ENCODE results near the gene OASL. TPM values are rescaled to one million over a fixed set of nuclear protein-coding genes. Genes with fewer than 3 reads are reported as not detected.

OASL gene
- polyA plus RNA-seq, 1 of the 3 experiments (the other 2 are of a cell fraction), result 0.41 TPM

DNA sequence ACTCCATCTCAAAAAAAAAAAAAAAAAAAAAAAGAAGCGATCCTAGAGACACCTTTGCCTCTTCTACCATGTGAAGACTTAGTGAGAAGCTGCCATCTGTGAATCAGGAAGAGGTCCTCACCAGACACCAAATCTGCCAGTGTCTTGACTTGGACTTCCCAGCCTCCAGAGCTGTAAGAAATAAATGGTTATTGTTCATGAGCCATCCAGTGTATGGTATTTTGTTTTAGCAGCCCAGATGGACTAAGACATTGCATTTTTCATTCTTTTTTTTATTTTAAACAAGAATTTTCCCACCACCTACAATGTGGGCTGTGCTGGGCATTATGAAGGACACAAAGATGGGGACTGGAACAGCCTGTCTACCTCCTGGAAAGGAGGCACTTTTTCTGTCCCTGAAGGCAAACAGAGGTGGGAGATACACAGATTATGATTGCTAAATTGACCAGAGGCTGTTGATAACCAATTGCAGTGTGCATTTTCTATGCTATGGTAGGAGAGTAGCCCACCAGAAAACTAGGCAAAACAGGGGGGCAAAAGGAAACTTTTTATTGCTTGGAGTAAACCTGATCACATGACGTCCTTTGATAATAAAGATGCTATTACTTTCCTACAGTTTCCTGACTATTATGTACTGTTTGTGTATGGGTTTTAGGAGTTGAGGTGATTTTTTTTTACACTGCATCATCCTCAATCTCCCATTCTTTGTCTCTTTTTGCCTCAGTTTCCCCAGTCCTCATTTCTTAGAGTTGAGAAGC, 20.0 kb downstream of the OASL start:
- no peaks in the 10 kb centered on the region for H3K9me2 ChIP-seq
- no peak for DNase-seq
- H3K9me3 ChIP-seq, result no peaks in the 10 kb centered on the region
- no peak overlapping the region for H3K4me2 ChIP-seq
- H3K27me3 ChIP-seq (ENCODE audit: insufficient read depth), result no peaks in the 10 kb centered on the region
- H3K9ac ChIP-seq, result no peak overlapping the region
- CTCF ChIA-PET, result interaction anchor here (1.2 kb wide), 1 partner anchor 91 kb away, joined by 3 read pairs; no protein-coding TSS in a partner anchor
- POLR2A ChIA-PET, result no interaction called here
- H2AFZ ChIP-seq (ENCODE audit: low read depth), result no peak overlapping the region
- peaks cover 18% of the 10 kb centered on the region for H3K79me2 ChIP-seq (ENCODE audit: insufficient read depth)
- 74% methylated on average over 2 of the region's 2 CpGs for WGBS (ENCODE audit: low lambda C conversion rate)
- no peak overlapping the region for H3K27ac ChIP-seq (ENCODE audit: low read depth in 2 of 2, low read length in 1 of 2)
- peaks cover 5 to 11% of the 10 kb centered on the region in 2 experiments; a peak in 2 of 4 replicates for H3K4me1 ChIP-seq (ENCODE audit: control insufficient read depth in 1 of 2, insufficient read depth in 2 of 2, low read depth in 1 of 2, low read length in 1 of 2)
- no peaks in the 10 kb centered on the region for H3K36me3 ChIP-seq (replicated peaks in 1 of 2; ENCODE audit: control insufficient read depth in 1 of 2, insufficient read depth in 2 of 2, low read length in 1 of 2)
- TF ChIP-seq TCF12 (IDR thresholded peaks at IDR 0.05), result no peak
- TF ChIP-seq FOSL2 (IDR thresholded peaks at IDR 0.05; ENCODE audit: borderline replicate concordance, low read depth), result no peak
- no peak for TF ChIP-seq FOXJ3 (CRISPR knock-in tag; IDR thresholded peaks at IDR 0.05)
- no peak for TF ChIP-seq POLR2AphosphoS5 (IDR thresholded peaks at IDR 0.05; ENCODE audit: low read depth, low read length)
- no peak for TF ChIP-seq TAF1 (IDR thresholded peaks at IDR 0.05; ENCODE audit: borderline replicate concordance, low read depth, low read length)
- TF ChIP-seq ELF1 (IDR thresholded peaks at IDR 0.05), result no peak
- no peak for TF ChIP-seq NRF1 (IDR thresholded peaks at IDR 0.05; ENCODE audit: low read depth, low read length)
- TF ChIP-seq, protein P1, sequence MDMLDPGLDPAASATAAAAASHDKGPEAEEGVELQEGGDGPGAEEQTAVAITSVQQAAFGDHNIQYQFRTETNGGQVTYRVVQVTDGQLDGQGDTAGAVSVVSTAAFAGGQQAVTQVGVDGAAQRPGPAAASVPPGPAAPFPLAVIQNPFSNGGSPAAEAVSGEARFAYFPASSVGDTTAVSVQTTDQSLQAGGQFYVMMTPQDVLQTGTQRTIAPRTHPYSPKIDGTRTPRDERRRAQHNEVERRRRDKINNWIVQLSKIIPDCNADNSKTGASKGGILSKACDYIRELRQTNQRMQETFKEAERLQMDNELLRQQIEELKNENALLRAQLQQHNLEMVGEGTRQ (IDR thresholded peaks at IDR 0.05; ENCODE audit: borderline replicate concordance, low read depth, low read length), result no peak
- no peak for TF ChIP-seq NFIC (IDR thresholded peaks at IDR 0.05; ENCODE audit: borderline replicate concordance)
- no peak for TF ChIP-seq YY1 (IDR thresholded peaks at IDR 0.05; ENCODE audit: low read depth)
- TF ChIP-seq, protein P2, sequence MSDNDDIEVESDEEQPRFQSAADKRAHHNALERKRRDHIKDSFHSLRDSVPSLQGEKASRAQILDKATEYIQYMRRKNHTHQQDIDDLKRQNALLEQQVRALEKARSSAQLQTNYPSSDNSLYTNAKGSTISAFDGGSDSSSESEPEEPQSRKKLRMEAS (IDR thresholded peaks at IDR 0.05; ENCODE audit: low read depth), result no peak
- TF ChIP-seq, protein P3, sequence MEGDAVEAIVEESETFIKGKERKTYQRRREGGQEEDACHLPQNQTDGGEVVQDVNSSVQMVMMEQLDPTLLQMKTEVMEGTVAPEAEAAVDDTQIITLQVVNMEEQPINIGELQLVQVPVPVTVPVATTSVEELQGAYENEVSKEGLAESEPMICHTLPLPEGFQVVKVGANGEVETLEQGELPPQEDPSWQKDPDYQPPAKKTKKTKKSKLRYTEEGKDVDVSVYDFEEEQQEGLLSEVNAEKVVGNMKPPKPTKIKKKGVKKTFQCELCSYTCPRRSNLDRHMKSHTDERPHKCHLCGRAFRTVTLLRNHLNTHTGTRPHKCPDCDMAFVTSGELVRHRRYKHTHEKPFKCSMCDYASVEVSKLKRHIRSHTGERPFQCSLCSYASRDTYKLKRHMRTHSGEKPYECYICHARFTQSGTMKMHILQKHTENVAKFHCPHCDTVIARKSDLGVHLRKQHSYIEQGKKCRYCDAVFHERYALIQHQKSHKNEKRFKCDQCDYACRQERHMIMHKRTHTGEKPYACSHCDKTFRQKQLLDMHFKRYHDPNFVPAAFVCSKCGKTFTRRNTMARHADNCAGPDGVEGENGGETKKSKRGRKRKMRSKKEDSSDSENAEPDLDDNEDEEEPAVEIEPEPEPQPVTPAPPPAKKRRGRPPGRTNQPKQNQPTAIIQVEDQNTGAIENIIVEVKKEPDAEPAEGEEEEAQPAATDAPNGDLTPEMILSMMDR (IDR thresholded peaks at IDR 0.05), result no peak
- TF ChIP-seq RCOR1 (IDR thresholded peaks at IDR 0.05; ENCODE audit: low read length), result no peak
- TF ChIP-seq, protein P4, sequence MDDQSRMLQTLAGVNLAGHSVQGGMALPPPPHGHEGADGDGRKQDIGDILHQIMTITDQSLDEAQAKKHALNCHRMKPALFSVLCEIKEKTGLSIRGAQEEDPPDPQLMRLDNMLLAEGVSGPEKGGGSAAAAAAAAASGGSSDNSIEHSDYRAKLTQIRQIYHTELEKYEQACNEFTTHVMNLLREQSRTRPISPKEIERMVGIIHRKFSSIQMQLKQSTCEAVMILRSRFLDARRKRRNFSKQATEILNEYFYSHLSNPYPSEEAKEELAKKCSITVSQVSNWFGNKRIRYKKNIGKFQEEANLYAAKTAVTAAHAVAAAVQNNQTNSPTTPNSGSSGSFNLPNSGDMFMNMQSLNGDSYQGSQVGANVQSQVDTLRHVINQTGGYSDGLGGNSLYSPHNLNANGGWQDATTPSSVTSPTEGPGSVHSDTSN (IDR thresholded peaks at IDR 0.05), result no peak
- no peak for TF ChIP-seq GATA2 (CRISPR knock-in tag; IDR thresholded peaks at IDR 0.05)
- no peak overlapping the region for H3K4me3 ChIP-seq (ENCODE audit: low read depth in 2 of 2, low read length in 1 of 2)
- no peaks in the 10 kb centered on the region for H3F3A ChIP-seq (replicated peaks; ENCODE audit: insufficient read depth)
- H4K20me1 ChIP-seq (ENCODE audit: insufficient read depth), result no peaks in the 10 kb centered on the region

All from SK-N-SH (cell line).